Measurements from ENCODE around the gene OXER1.

- no peak for TF ChIP-seq CTCF (IDR thresholded peaks at IDR 0.05)
- TF ChIP-seq POLR2A (IDR thresholded peaks at IDR 0.05), result no peak
These were observed 4.8 kb upstream of the OXER1 start for GRCh38 chr2:42768706-42769256.
